K562 (cell line): ENCODE measurements around the gene KYAT1. TPM values are rescaled to one million over a fixed set of nuclear protein-coding genes. Genes with fewer than 3 reads are reported as not detected.

Experiments
- FOXK1 ChIP-seq: sonication (generic); formaldehyde crosslinking; IDR thresholded peaks from 2 replicates; pipeline ENCODE4 v1.8.0; 2022; ENCODE audit warnings: missing genetic modification reagents, mild to moderate bottlenecking, borderline replicate concordance
- FOXM1 ChIP-seq, 2 experiments: fragments of 450-650 bp in 1 of 2; sonication (generic) in 1 of 2; formaldehyde crosslinking in 1 of 2; IDR thresholded peaks; 2 replicates each; pipeline versions ENCODE4 v1.6.1 to v1.9.0; 2017 to 2022; ENCODE audit warnings: low read depth in 2 of 2, mild to moderate bottlenecking in 2 of 2, missing genetic modification reagents in 1 of 2, moderate library complexity in 1 of 2
- FUS ChIP-seq: fragments of 200-400 bp; formaldehyde crosslinking; optimal IDR thresholded peaks from 2 replicates; pipeline ENCODE3; 2017; ENCODE audit warnings: low read depth, low read length
- HIVEP1 ChIP-seq: fragments of 250-450 bp; sonication (Bioruptor Pico); IDR thresholded peaks from 2 replicates; pipeline ENCODE4 v1.4.0; 2020; ENCODE audit warnings: mild to moderate bottlenecking
- HMG20A ChIP-seq: fragments of 450-650 bp; formaldehyde crosslinking; conservative IDR thresholded peaks from 2 replicates; pipeline ENCODE4 v1.4.0; 2020; ENCODE audit warnings: mild to moderate bottlenecking, mixed read lengths
- JUN ChIP-seq, 2 experiments: sonication (generic) in 1 of 2; formaldehyde crosslinking in 1 of 2; IDR thresholded peaks; 2 replicates each; pipeline versions ENCODE4 v1.6.1 to v1.8.0; 2012 to 2022; ENCODE audit warnings: borderline replicate concordance in 2 of 2, mild to moderate bottlenecking in 2 of 2, improper control_type of control experiment in 1 of 2, low read depth in 1 of 2, low read length in 1 of 2, missing genetic modification reagents in 1 of 2
- MCM2 ChIP-seq: fragments of 450-650 bp; IDR thresholded peaks from 2 replicates; pipeline ENCODE4 v1.6.1; 2017; ENCODE audit warnings: low read depth, mild to moderate bottlenecking
- NR3C1 ChIP-seq: sonication (generic); formaldehyde crosslinking; IDR thresholded peaks from 2 replicates; pipeline ENCODE4 v1.8.1; 2022; ENCODE audit warnings: missing genetic modification reagents
- POLR2A ChIP-seq: fragments of 450-650 bp; conservative IDR thresholded peaks from 2 replicates; pipeline ENCODE4 v1.6.1; 2016
- RB1 ChIP-seq: fragments of 450-650 bp; IDR thresholded peaks from 2 replicates; pipeline ENCODE4 v1.6.1; 2017; ENCODE audit warnings: low read depth, mild to moderate bottlenecking
- RBM34 ChIP-seq: fragments of 200-400 bp; formaldehyde crosslinking; IDR thresholded peaks from 2 replicates; pipeline ENCODE4 v1.6.1; 2018; ENCODE audit warnings: low read length, borderline replicate concordance; ENCODE audit not compliant: insufficient read depth
- SIN3B ChIP-seq: fragments of 450-650 bp; IDR thresholded peaks from 2 replicates; pipeline ENCODE4 v1.6.1; 2017; ENCODE audit warnings: low read depth, mild to moderate bottlenecking, moderate library complexity
- SNIP1 ChIP-seq: fragments of 450-650 bp; IDR thresholded peaks from 2 replicates; pipeline ENCODE4 v1.7.1; 2017; ENCODE audit warnings: low read depth, mild to moderate bottlenecking
- SRSF3 ChIP-seq: fragments of 200-400 bp; formaldehyde crosslinking; IDR thresholded peaks from 2 replicates; pipeline ENCODE4 v1.6.1; 2016; ENCODE audit warnings: mild to moderate bottlenecking, low read length, moderate library complexity; ENCODE audit not compliant: insufficient read depth
- ZC3H8 ChIP-seq: fragments of 450-650 bp; IDR thresholded peaks from 2 replicates; pipeline ENCODE4 v1.6.1; 2017
- ZKSCAN1 ChIP-seq: fragments of 150-350 bp; IDR thresholded peaks from 2 replicates; pipeline ENCODE4 v1.6.1; 2016; ENCODE audit warnings: low read depth, low read length
- ZNF175 ChIP-seq: fragments of 200-800 bp; sonication (Bioruptor generic); IDR thresholded peaks from 2 replicates; pipeline ENCODE4 v1.6.1; 2016; ENCODE audit warnings: low read depth, mild to moderate bottlenecking, missing genetic modification characterization, missing compliant biosample characterization
- ZNF197 ChIP-seq: fragments of 200-800 bp; sonication (Bioruptor generic); IDR thresholded peaks from 2 replicates; pipeline ENCODE4 v1.6.1; 2016; ENCODE audit warnings: low read depth, missing genetic modification characterization, missing compliant biosample characterization
- ZNF239 ChIP-seq: fragments of 250-450 bp; sonication (Bioruptor Pico); IDR thresholded peaks from 2 replicates; pipeline ENCODE4 v1.4.0; 2020; ENCODE audit warnings: mild to moderate bottlenecking
- ZNF830 ChIP-seq: fragments of 250-450 bp; sonication (Bioruptor Pico); IDR thresholded peaks from 2 replicates; pipeline ENCODE4 v1.5.0; 2021; ENCODE audit warnings: mild to moderate bottlenecking
- ZZZ3 ChIP-seq: fragments of 450-650 bp; IDR thresholded peaks from 2 replicates; pipeline ENCODE4 v1.6.1; 2016; ENCODE audit warnings: antibody characterized with exemption, mild to moderate bottlenecking, moderate library complexity
- polyA plus RNA-seq, 8 experiments: library from polyadenylated mRNA; depleted of rRNA in 4 of 8; stranded (reverse) in 5 of 8; unstranded in 3 of 8; fragments of >200 nt; fragmentation: Nextera tagmentation in 2 of 8; fragmentation: Illumina TruSeq in 1 of 8; extraction: Ambion mirVana in 2 of 8; extraction: Trizol in 1 of 8; gene quantifications; 2 replicates each; pipeline versions ENCODE4 v1.2.1 to v1.2.3, GENCODE V29; 2011 to 2014; ENCODE audit warnings: inconsistent platforms in 1 of 8, missing spikeins in 1 of 8
- total RNA-seq, 7 experiments: library from RNA; depleted of rRNA in 6 of 7; stranded (reverse); fragments of >200 nt in 6 of 7; fragmentation: Illumina TruSeq in 2 of 7; extraction: Trizol in 2 of 7; gene quantifications; 2 replicates each; pipeline versions ENCODE4 v1.2.1 to v1.2.3, GENCODE V29; 2011 to 2021; ENCODE audit warnings: low replicate concordance in 1 of 7
- TF ChIP-seq, protein P1 (sequence below), 2 experiments: IDR thresholded peaks; 2 replicates each; pipeline ENCODE4 v1.6.1; 2011; ENCODE audit warnings: borderline replicate concordance in 1 of 2, control low read depth in 1 of 2, low read depth in 1 of 2, low read length in 1 of 2, mild to moderate bottlenecking in 1 of 2, mixed read lengths in 1 of 2, moderate library complexity in 1 of 2; ENCODE audit not compliant: insufficient read depth in 1 of 2, insufficient read length in 1 of 2, poor library complexity in 1 of 2, severe bottlenecking in 1 of 2; ENCODE audit errors: extremely low read depth in 1 of 2
- TF ChIP-seq, protein P2 (sequence below): fragments of 250-450 bp; sonication (Bioruptor Pico); IDR thresholded peaks from 2 replicates; pipeline ENCODE4 v1.9.0; 2021; ENCODE audit warnings: mild to moderate bottlenecking
- TF ChIP-seq, protein P3 (sequence below): fragments of 250-450 bp; sonication (Bioruptor Pico); IDR thresholded peaks from 2 replicates; pipeline ENCODE4 v1.6.1; 2021; ENCODE audit warnings: mild to moderate bottlenecking
- TF ChIP-seq, protein P4 (sequence below): fragments of 450-650 bp; IDR thresholded peaks from 2 replicates; pipeline ENCODE4 v1.7.0; 2016; ENCODE audit warnings: borderline replicate concordance

Gene KYAT1
- total and polyA plus RNA-seq, 9 of the 15 experiments (the other 6 are each of a cell fraction or from before 2014, with no cell fraction given), result 6.4 to 16.8 (median 11.1) TPM

DNA sequence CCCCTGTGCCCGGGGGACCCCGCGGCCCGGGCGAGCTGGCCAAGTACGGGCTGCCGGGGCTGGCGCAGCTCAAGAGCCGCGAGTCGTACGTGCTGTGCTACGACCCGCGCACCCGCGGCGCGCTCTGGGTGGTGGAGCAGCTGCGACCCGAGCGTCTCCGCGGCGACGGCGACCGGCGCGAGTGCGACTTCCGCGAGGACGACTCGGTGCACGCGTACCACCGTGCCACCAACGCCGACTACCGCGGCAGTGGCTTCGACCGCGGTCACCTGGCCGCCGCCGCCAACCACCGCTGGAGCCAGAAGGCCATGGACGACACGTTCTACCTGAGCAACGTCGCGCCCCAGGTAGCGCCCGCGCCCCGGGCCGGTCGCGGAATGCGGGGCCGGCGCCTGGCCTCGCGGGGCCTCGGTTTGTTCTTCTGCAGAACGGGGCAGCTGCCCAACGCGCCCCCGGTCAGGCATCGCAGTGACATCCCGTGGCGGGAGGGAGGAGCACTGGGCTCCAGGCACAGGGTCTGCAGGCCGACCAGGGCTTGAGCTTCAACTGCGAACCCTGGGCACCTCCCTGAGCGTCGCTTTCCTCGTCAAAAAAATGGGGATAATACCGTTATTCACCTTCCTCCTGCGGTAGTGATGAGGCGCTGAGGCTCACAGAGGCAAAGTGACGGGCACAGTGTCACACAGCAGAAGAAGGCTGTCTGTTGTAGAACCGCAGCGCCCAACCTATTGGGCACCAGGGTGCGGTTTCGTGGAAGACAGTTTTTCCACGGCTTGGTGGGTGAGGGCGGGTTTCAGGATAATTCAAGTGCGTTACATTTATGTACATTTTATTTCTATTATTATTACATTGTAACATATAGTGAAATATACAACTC is 62.7 kb downstream of the KYAT1 start (continued):
- TF ChIP-seq, protein P1, sequence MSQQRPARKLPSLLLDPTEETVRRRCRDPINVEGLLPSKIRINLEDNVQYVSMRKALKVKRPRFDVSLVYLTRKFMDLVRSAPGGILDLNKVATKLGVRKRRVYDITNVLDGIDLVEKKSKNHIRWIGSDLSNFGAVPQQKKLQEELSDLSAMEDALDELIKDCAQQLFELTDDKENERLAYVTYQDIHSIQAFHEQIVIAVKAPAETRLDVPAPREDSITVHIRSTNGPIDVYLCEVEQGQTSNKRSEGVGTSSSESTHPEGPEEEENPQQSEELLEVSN (IDR thresholded peaks at IDR 0.05; ENCODE audit: borderline replicate concordance in 1 of 2, extremely low read depth in 1 of 2, insufficient read depth in 1 of 2, insufficient read length in 1 of 2, low read depth in 1 of 2, low read length in 1 of 2, poor library complexity in 1 of 2, severe bottlenecking in 1 of 2), result peak; percentile 24 to 34
- peak; percentile 23 for TF ChIP-seq FUS
- peak; percentile 12; the same call in 1 of the 2 replicates for TF ChIP-seq SIN3B
- no peak for TF ChIP-seq SNIP1
- TF ChIP-seq, protein P2, sequence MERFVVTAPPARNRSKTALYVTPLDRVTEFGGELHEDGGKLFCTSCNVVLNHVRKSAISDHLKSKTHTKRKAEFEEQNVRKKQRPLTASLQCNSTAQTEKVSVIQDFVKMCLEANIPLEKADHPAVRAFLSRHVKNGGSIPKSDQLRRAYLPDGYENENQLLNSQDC (CRISPR knock-in tag), result no peak
- no peak for TF ChIP-seq FOXK1 (CRISPR knock-in tag)
- TF ChIP-seq MCM2, result no peak
- no peak for TF ChIP-seq HMG20A (CRISPR knock-in tag)
- TF ChIP-seq ZZZ3, result no peak
- TF ChIP-seq, protein P3, sequence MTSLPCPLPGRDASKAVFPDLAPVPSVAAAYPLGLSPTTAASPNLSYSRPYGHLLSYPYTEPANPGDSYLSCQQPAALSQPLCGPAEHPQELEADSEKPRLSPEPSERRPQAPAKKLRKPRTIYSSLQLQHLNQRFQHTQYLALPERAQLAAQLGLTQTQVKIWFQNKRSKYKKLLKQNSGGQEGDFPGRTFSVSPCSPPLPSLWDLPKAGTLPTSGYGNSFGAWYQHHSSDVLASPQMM (CRISPR knock-in tag), result no peak
- TF ChIP-seq NR3C1 (CRISPR knock-in tag), result no peak
- TF ChIP-seq FOXM1 (IDR thresholded peaks at IDR 0.05; ENCODE audit: low read depth), result no peak
- no peak for TF ChIP-seq FOXM1 (CRISPR knock-in tag; IDR thresholded peaks at IDR 0.05; ENCODE audit: low read depth)
- no peak for TF ChIP-seq RBM34
- no peak for TF ChIP-seq JUN (IDR thresholded peaks at IDR 0.05; ENCODE audit: borderline replicate concordance, low read depth, low read length)
- no peak; the same call in 1 of the 2 replicates for TF ChIP-seq JUN (CRISPR knock-in tag; IDR thresholded peaks at IDR 0.05; ENCODE audit: borderline replicate concordance)
- TF ChIP-seq ZNF175, result no peak
- no peak for TF ChIP-seq ZNF239
- TF ChIP-seq SRSF3, result no peak
- TF ChIP-seq ZNF830 (CRISPR knock-in tag), result no peak
- no peak for TF ChIP-seq ZNF197 (CRISPR knock-in tag)
- TF ChIP-seq ZKSCAN1, result no peak
- TF ChIP-seq, protein P4, sequence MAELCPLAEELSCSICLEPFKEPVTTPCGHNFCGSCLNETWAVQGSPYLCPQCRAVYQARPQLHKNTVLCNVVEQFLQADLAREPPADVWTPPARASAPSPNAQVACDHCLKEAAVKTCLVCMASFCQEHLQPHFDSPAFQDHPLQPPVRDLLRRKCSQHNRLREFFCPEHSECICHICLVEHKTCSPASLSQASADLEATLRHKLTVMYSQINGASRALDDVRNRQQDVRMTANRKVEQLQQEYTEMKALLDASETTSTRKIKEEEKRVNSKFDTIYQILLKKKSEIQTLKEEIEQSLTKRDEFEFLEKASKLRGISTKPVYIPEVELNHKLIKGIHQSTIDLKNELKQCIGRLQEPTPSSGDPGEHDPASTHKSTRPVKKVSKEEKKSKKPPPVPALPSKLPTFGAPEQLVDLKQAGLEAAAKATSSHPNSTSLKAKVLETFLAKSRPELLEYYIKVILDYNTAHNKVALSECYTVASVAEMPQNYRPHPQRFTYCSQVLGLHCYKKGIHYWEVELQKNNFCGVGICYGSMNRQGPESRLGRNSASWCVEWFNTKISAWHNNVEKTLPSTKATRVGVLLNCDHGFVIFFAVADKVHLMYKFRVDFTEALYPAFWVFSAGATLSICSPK, result no peak
- no peak for TF ChIP-seq HIVEP1 (CRISPR knock-in tag)
- 0 out of 2 replicates have a peak, but pooled peaks have one; percentile 35 for TF ChIP-seq POLR2A
- peak; percentile 44; the same call in 1 of the 2 replicates for TF ChIP-seq RB1
- TF ChIP-seq ZC3H8, result no peak
